Smooth muscle cell (in vitro differentiated cells): ENCODE results near the gene SP1. TPM values are rescaled to one million over a fixed set of nuclear protein-coding genes. Genes with fewer than 3 reads are reported as not detected.
A peak's percentile ranks its signal among the peaks of the same experiment; 100 is the strongest.

Experiments
- DNase-seq: peaks from one replicate; lab custom pipeline; 2025; ENCODE audit not compliant: unreplicated experiment; lab: John Stamatoyannopoulos, UW
- H2AFZ ChIP-seq: fragments of 200-600 bp; sonication (generic); 2 replicates; pipeline ENCODE4 v1.6.0; 2016; ENCODE audit warnings: antibody characterized with exemption, low read depth, mild to moderate bottlenecking
- H3F3A ChIP-seq: fragments of 200-600 bp; sonication (generic); 2 replicates; pipeline ENCODE4 v1.6.0; 2017; ENCODE audit warnings: antibody characterized with exemption, low read depth
- H3K27ac ChIP-seq: fragments of 200-600 bp; sonication (generic); 2 replicates; pipeline ENCODE4 v1.5.1; 2016; ENCODE audit warnings: low read depth, mild to moderate bottlenecking
- H3K27me3 ChIP-seq: fragments of 200-600 bp; sonication (generic); 2 replicates; pipeline ENCODE4 v1.6.1; 2016; ENCODE audit warnings: low read depth, mild to moderate bottlenecking
- H3K36me3 ChIP-seq: fragments of 200-600 bp; sonication (generic); 2 replicates; pipeline ENCODE4 v1.5.1; 2016; ENCODE audit warnings: low read depth
- H3K4me1 ChIP-seq: fragments of 200-600 bp; sonication (generic); 2 replicates; pipeline ENCODE4 v1.5.1; 2016; ENCODE audit warnings: low read depth
- H3K4me2 ChIP-seq: fragments of 200-600 bp; sonication (generic); 2 replicates; pipeline ENCODE4 v1.6.0; 2016; ENCODE audit warnings: mild to moderate bottlenecking
- H3K4me3 ChIP-seq: fragments of 200-600 bp; sonication (generic); 2 replicates; pipeline ENCODE4 v1.5.1; 2016; ENCODE audit warnings: mild to moderate bottlenecking
- H3K79me2 ChIP-seq: fragments of 200-600 bp; sonication (generic); 2 replicates; pipeline ENCODE4 v1.6.0; 2016; ENCODE audit warnings: low read depth, mild to moderate bottlenecking
- H3K9ac ChIP-seq: fragments of 200-600 bp; sonication (generic); 2 replicates; pipeline ENCODE4 v1.6.0; 2016; ENCODE audit warnings: low read depth
- H3K9me3 ChIP-seq: fragments of 200-600 bp; sonication (generic); replicated peaks from 2 replicates; pipeline ENCODE4 v1.5.1; 2016; ENCODE audit warnings: low read depth
- H4K20me1 ChIP-seq: fragments of 200-600 bp; sonication (generic); 2 replicates; pipeline ENCODE4 v1.6.0; 2016; ENCODE audit warnings: low read depth
- CTCF ChIP-seq: fragments of 200-600 bp; sonication (generic); IDR thresholded peaks from 2 replicates; pipeline ENCODE4 v1.5.1; 2017; ENCODE audit warnings: borderline replicate concordance, mild to moderate bottlenecking, antibody characterized with exemption; ENCODE audit not compliant: insufficient read depth, poor library complexity, severe bottlenecking
- WGBS: methylation state at CpG from one replicate; pipeline ENCODE4 v1.1.7; 2016; ENCODE audit warnings: low lambda C conversion rate; 5-methylcytosine and 5-hydroxymethylcytosine counted together
- polyA plus RNA-seq: library from polyadenylated mRNA; unstranded; fragments of >200 nt; fragmentation: Nextera tagmentation; extraction: Ambion mirVana; gene quantifications from 2 replicates; pipeline ENCODE4 v1.2.1, GENCODE V29; 2016
- total RNA-seq: library from RNA; depleted of rRNA; stranded (reverse); fragments of >200 nt; gene quantifications from 2 replicates; pipeline ENCODE4 v1.2.3, GENCODE V29; 2014

The SP1 gene
- total and polyA plus RNA-seq, 2 experiments from 2014 or later: 10.1 to 51.5 TPM

- Histone ChIP-seq H2AFZ (no peak overlapping the region), H3K27ac (no peak overlapping the region), H3K4me3 (no peak overlapping the region), H3K4me2 (peak overlapping the region; percentile 90), H3K9me3 (no peaks in the 10 kb centered on the region), H3F3A (peaks cover 16% of the 10 kb centered on the region), H3K4me1 (peaks cover 12% of the 10 kb centered on the region), H4K20me1 (no peaks in the 10 kb centered on the region), H3K79me2 (no peaks in the 10 kb centered on the region), H3K9ac (no peak overlapping the region), H3K36me3 (no peaks in the 10 kb centered on the region), H3K27me3 (no peaks in the 10 kb centered on the region)
- no peak for TF ChIP-seq CTCF
- WGBS: 97% methylated on average over 4 of the region's 4 CpGs
- DNase-seq: no peak
These were observed 36.0 kb upstream of the SP1 start for GRCh38 chr12:53343969-53344368.

- peak overlapping the region; percentile 59 for H3K4me3 ChIP-seq
- H2AFZ ChIP-seq: peak overlapping the region; percentile 66
- H3K4me1 ChIP-seq: peaks cover 9% of the 10 kb centered on the region
- no peaks in the 10 kb centered on the region for H3K79me2 ChIP-seq
- no peaks in the 10 kb centered on the region for H3K9me3 ChIP-seq
- DNase-seq: no peak
- no peaks in the 10 kb centered on the region for H3K27me3 ChIP-seq
- TF ChIP-seq CTCF: no peak
- H3F3A ChIP-seq: peaks cover 16% of the 10 kb centered on the region
- no peak overlapping the region for H3K27ac ChIP-seq
- H3K36me3 ChIP-seq: no peaks in the 10 kb centered on the region
- H3K9ac ChIP-seq: no peak overlapping the region
- WGBS: 5% methylated on average over 18 of the region's 19 CpGs
- H4K20me1 ChIP-seq: no peaks in the 10 kb centered on the region
- peak overlapping the region; percentile 90 for H3K4me2 ChIP-seq
These were observed 35.5 kb upstream of the SP1 start for GRCh38 chr12:53344487-53344823.

GRCh38 chr12:53344824-53345485 is 35.0 kb upstream of the SP1 start:
- Histone ChIP-seq H2AFZ (peak overlapping the region; percentile 89), H3K4me1 (peaks cover 9% of the 10 kb centered on the region), H3F3A (peaks cover 15% of the 10 kb centered on the region), H3K4me2 (peak overlapping the region; percentile 90), H3K27me3 (no peaks in the 10 kb centered on the region), H4K20me1 (no peaks in the 10 kb centered on the region), H3K9ac (peak overlapping the region; percentile 49), H3K27ac (peak overlapping the region; percentile 43), H3K79me2 (no peaks in the 10 kb centered on the region), H3K4me3 (peak overlapping the region; percentile 59), H3K9me3 (no peaks in the 10 kb centered on the region), H3K36me3 (no peaks in the 10 kb centered on the region)
- peak; percentile 73 for TF ChIP-seq CTCF
- WGBS: 3% methylated on average over 22 of the region's 50 CpGs
- peak; percentile 47 for DNase-seq
